GM18502 (cell line): Measurements from ENCODE around the gene ANKRD33.
"Not testable (repeated sequence)": the region's sequence is repeated elsewhere in the genome, so short reads cannot be mapped to it uniquely, and the experiment has no call there.

Experiments
- ATAC-seq: cut with Tn5 transposase; IDR thresholded peaks from one replicate; pipeline ENCODE4 v1.9.1; 2021; ENCODE audit warnings: mild to moderate bottlenecking; ENCODE audit not compliant: unreplicated experiment, poor library complexity

The ANKRD33 gene

GRCh38 chr12:51873251-51873994, 14.5 kb upstream of the ANKRD33 start:
- ATAC-seq: no peak

GRCh38 chr12:51874000-51874399, 13.9 kb upstream of the ANKRD33 start:
- no peak for ATAC-seq

GRCh38 chr12:51874486-51874885, 13.4 kb upstream of the ANKRD33 start:
- ATAC-seq: no peak

GRCh38 chr12:51879102-51879501, 8.8 kb upstream of the ANKRD33 start:
- no peak for ATAC-seq

- ATAC-seq: no peak
Observed at GRCh38 chr12:51883295-51883694, 4.6 kb upstream of the ANKRD33 start.

GRCh38 chr12:51883998-51884675, 3.8 kb upstream of the ANKRD33 start:
- ATAC-seq: no peak

GRCh38 chr12:51884676-51885229, 3.1 kb upstream of the ANKRD33 start:
- no peak for ATAC-seq

- not testable (repeated sequence) for ATAC-seq
Observed at GRCh38 chr12:51885294-51886020, 2.4 kb upstream of the ANKRD33 start.

- peak; percentile 58 for ATAC-seq
Observed at GRCh38 chr12:51886021-51886710, 1.7 kb upstream of the ANKRD33 start.

GRCh38 chr12:51888316-51889215, 663 bp downstream of the ANKRD33 start:
- ATAC-seq: no peak

GRCh38 chr12:51889216-51890132, 1.6 kb downstream of the ANKRD33 start:
- ATAC-seq: no peak

- no peak for ATAC-seq
Observed at GRCh38 chr12:51890133-51890464, 2.2 kb downstream of the ANKRD33 start.

- no peak for ATAC-seq
Observed at GRCh38 chr12:51890511-51891171, 2.7 kb downstream of the ANKRD33 start.

- no peak for ATAC-seq
Observed at GRCh38 chr12:51891843-51892242, 3.9 kb downstream of the ANKRD33 start.

GRCh38 chr12:51893786-51894185, 5.9 kb downstream of the ANKRD33 start:
- ATAC-seq: no peak

GRCh38 chr12:51895378-51896135, 7.7 kb downstream of the ANKRD33 start:
- no peak for ATAC-seq

- ATAC-seq: no peak
Observed at GRCh38 chr12:51896236-51896635, 8.3 kb downstream of the ANKRD33 start.
